Measurements from ENCODE around the gene FOXD2. TPM values are rescaled to one million over a fixed set of nuclear protein-coding genes. Genes with fewer than 3 reads are reported as not detected.

The FOXD2 gene
- total and polyA plus RNA-seq, 2 of the 4 experiments (the other 2 are of a cell fraction) = under 0.01 to 0.03 TPM

DNA sequence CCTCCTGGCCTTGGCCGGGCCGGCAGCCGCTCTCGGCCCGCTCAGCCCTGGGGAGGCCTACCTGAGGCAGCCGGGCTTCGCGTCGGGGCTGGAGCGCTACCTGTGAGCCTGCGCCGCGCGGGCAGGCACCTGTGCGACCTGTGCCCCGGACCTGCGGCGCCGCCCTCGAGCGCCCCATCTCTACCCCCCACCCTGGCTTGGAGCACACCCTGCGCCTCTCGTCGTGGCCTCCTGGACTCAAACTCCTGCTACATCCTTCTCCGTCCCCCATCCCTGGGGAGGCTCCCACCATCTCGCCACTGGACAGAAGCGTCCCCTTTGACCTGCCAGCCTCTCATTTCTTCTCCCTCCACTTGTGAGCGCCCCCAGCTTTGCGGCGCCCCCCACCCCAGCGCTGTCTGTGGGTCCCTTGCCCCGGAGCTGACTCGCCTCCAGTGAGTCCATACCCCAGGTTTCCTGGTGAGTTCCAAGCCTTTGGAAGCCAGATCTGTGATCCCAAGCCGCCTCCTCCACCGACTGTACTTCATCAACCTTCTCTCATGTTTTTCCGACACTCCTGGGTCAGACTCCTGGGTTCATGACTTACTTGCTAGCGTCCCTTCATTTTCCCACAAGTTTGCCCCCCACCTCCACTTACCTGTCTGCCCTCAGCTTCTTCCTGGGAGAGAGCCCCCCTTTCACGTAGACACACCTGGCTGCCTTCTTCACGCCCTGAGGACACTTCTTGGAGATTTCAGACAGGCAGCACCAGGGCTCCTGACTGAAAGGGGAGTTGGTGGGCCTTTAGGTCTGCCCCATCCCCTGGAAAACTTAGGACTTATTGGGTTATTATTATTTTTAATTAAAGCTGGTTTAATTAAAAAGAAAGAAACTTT lies 20.4 kb upstream of the FOXD2 start:
- no peak for ATAC-seq (ENCODE audit: low read depth)
- dilution Hi-C loops (cut with HindIII; ENCODE audit: low sequenced_read_pairs, unreplicated experiment) = no loop called here
- H3K56ac ChIP-seq (ENCODE audit: extremely low read depth, insufficient read depth, low read length) = no peak overlapping the region
- H3K9me1 ChIP-seq (ENCODE audit: insufficient read depth, low read length) = no peaks in the 10 kb centered on the region
- 40% methylated on average over 8 of the region's 39 CpGs; no CpG with 5 or more reads in 1 of the 2 experiments for WGBS, 2 experiments (ENCODE audit: extremely low coverage in 2 of 2, insufficient read length in 1 of 2)
- H2BK120ac ChIP-seq (ENCODE audit: low read depth, low read length) = no peak overlapping the region
- intact Hi-C loops (cut with micrococcal nuclease) = no loop called here
- H3K79me1 ChIP-seq (ENCODE audit: low read depth in 1 of 2, low read length in 2 of 2) = no peaks in the 10 kb centered on the region
- no peak overlapping the region for H2BK5ac ChIP-seq (ENCODE audit: low read depth, low read length, poor library complexity, severe bottlenecking)
- no peak overlapping the region for H3K4me2 ChIP-seq (ENCODE audit: low read depth, low read length)
- H3K9me3 ChIP-seq (ENCODE audit: control insufficient read depth, insufficient read depth, low read length) = no peaks in the 10 kb centered on the region
- no peak overlapping the region for H4K5ac ChIP-seq (ENCODE audit: low read depth, low read length)
- H3K4me3 ChIP-seq (ENCODE audit: insufficient read depth, low read depth, low read length) = no peak overlapping the region
- no peak overlapping the region for H2BK20ac ChIP-seq (ENCODE audit: low read depth, low read length)
- ChIA-PET POLR2A (ENCODE audit: unreplicated experiment) (no interaction called here), CTCF (interaction anchor here (1.3 kb wide), 1 partner anchor 29 kb away, joined by 6 read pairs; no protein-coding TSS in a partner anchor)
- no peaks in the 10 kb centered on the region for H3K36me3 ChIP-seq (ENCODE audit: control insufficient read depth, insufficient read depth, low read length)
- H4K20me1 ChIP-seq (ENCODE audit: insufficient read depth, low read length) = peaks cover 2% of the 10 kb centered on the region; the same call in 1 of the 2 replicates
- H3K27ac ChIP-seq (ENCODE audit: insufficient read depth, low read length) = no peak overlapping the region
- H3K4ac ChIP-seq (ENCODE audit: low read depth, low read length) = no peak overlapping the region
- H3K23ac ChIP-seq (ENCODE audit: low read depth, low read length) = no peak overlapping the region
- TF ChIP-seq CHD1 (IDR thresholded peaks at IDR 0.05; ENCODE audit: low read depth, low read length) = no peak
- TF ChIP-seq NFE2L2 (IDR thresholded peaks at IDR 0.05; ENCODE audit: low read depth, low read length) = no peak
- TF ChIP-seq, protein P1, sequence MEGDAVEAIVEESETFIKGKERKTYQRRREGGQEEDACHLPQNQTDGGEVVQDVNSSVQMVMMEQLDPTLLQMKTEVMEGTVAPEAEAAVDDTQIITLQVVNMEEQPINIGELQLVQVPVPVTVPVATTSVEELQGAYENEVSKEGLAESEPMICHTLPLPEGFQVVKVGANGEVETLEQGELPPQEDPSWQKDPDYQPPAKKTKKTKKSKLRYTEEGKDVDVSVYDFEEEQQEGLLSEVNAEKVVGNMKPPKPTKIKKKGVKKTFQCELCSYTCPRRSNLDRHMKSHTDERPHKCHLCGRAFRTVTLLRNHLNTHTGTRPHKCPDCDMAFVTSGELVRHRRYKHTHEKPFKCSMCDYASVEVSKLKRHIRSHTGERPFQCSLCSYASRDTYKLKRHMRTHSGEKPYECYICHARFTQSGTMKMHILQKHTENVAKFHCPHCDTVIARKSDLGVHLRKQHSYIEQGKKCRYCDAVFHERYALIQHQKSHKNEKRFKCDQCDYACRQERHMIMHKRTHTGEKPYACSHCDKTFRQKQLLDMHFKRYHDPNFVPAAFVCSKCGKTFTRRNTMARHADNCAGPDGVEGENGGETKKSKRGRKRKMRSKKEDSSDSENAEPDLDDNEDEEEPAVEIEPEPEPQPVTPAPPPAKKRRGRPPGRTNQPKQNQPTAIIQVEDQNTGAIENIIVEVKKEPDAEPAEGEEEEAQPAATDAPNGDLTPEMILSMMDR (conservative IDR thresholded peaks at IDR 0.05; ENCODE audit: low read depth, low read length) = no peak
- no peak for TF ChIP-seq CEBPB (IDR thresholded peaks at IDR 0.05; ENCODE audit: low read depth, low read length)
- TF ChIP-seq SMC3 (IDR thresholded peaks at IDR 0.05; ENCODE audit: low read depth, low read length) = no peak
- TF ChIP-seq RFX5 (IDR thresholded peaks at IDR 0.05; ENCODE audit: low read depth, low read length) = no peak
- no peak for TF ChIP-seq MAZ (IDR thresholded peaks at IDR 0.05; ENCODE audit: borderline replicate concordance, low read depth, low read length)
- TF ChIP-seq BHLHE40 (IDR thresholded peaks at IDR 0.05; ENCODE audit: low read depth, low read length) = no peak
- no peak for TF ChIP-seq POLR2A (IDR thresholded peaks at IDR 0.05; ENCODE audit: low read depth, low read length)
- no peak for TF ChIP-seq MXI1 (IDR thresholded peaks at IDR 0.05; ENCODE audit: borderline replicate concordance, low read depth, low read length)
- TF ChIP-seq RAD21 (IDR thresholded peaks at IDR 0.05; ENCODE audit: low read length) = no peak
- TF ChIP-seq FOS (IDR thresholded peaks at IDR 0.05; ENCODE audit: low read depth, low read length) = no peak
- TF ChIP-seq RCOR1 (IDR thresholded peaks at IDR 0.05; ENCODE audit: insufficient replicate concordance, low read length) = no peak
- TF ChIP-seq, protein P2, sequence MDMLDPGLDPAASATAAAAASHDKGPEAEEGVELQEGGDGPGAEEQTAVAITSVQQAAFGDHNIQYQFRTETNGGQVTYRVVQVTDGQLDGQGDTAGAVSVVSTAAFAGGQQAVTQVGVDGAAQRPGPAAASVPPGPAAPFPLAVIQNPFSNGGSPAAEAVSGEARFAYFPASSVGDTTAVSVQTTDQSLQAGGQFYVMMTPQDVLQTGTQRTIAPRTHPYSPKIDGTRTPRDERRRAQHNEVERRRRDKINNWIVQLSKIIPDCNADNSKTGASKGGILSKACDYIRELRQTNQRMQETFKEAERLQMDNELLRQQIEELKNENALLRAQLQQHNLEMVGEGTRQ (IDR thresholded peaks at IDR 0.05; ENCODE audit: low read depth, low read length) = no peak
- H3K27me3 ChIP-seq (ENCODE audit: control insufficient read depth, insufficient read depth, low read length) = peaks cover 48% of the 10 kb centered on the region
- in situ Hi-C loops (cut with MboI; ENCODE audit: low sequenced_read_pairs) = no loop called here
- H4K8ac ChIP-seq (ENCODE audit: low read depth in 2 of 2, low read length in 2 of 2) = no peak overlapping the region
- H4K91ac ChIP-seq (ENCODE audit: insufficient read depth, low read depth, low read length) = no peak overlapping the region
- no peak overlapping the region for H2AK5ac ChIP-seq (ENCODE audit: low read depth, low read length)
- H3K9ac ChIP-seq (ENCODE audit: low read depth, low read length) = no peak overlapping the region
- H2AFZ ChIP-seq (replicated peaks; ENCODE audit: low read length, poor library complexity) = peak overlapping the region; percentile 33
- H3K4me1 ChIP-seq (ENCODE audit: control insufficient read depth, insufficient read depth, low read length) = no peaks in the 10 kb centered on the region
- H3K14ac ChIP-seq (replicated peaks; ENCODE audit: low read depth, low read length) = no peak overlapping the region
- no peak for DNase-seq
- H3K18ac ChIP-seq (ENCODE audit: low read depth, low read length) = no peak overlapping the region
- peak overlapping the region; percentile 19 for H2AK9ac ChIP-seq (replicated peaks; ENCODE audit: low read depth, low read length, poor library complexity)
- H2BK15ac ChIP-seq (ENCODE audit: low read depth, low read length) = no peak overlapping the region
- no TSS peak for BruUV-seq (replicated peaks)

All from IMR-90 (cell line).